Motor neuron (in vitro differentiated cells): ENCODE measurements around the gene C10orf105. TPM values are rescaled to one million over a fixed set of nuclear protein-coding genes. Genes with fewer than 3 reads are reported as not detected.

Experiments
- ATAC-seq, 8 experiments: fragments of 200-7000 bp; cut with Tn5 transposase; replicated peaks in 6 of 8; 2 replicates each; pipeline ENCODE4 v1.8.0; 2021; ENCODE audit warnings: mild to moderate bottlenecking in 8 of 8, moderate library complexity in 8 of 8
- H3K27ac ChIP-seq, 2 donors: fragments of 250-450 bp; sonication (Bioruptor Pico); 2 replicates each; pipeline ENCODE4 v1.9.0; 2021; ENCODE audit warnings: antibody characterized with exemption in 2 of 2, mild to moderate bottlenecking in 2 of 2, moderate library complexity in 1 of 2
- H3K4me1 ChIP-seq, 2 donors: fragments of 250-450 bp; sonication (Bioruptor Pico); replicated peaks in 1 of 2; 2 replicates each; pipeline ENCODE4 v1.6.1; 2021; ENCODE audit warnings: antibody characterized with exemption in 2 of 2, mild to moderate bottlenecking in 2 of 2, moderate library complexity in 1 of 2
- H3K4me3 ChIP-seq, 5 donors: fragments of 250-450 bp; sonication (Bioruptor Pico); 2 replicates each; pipeline ENCODE4 v1.9.0; 2021; ENCODE audit warnings: antibody characterized with exemption in 5 of 5, mild to moderate bottlenecking in 5 of 5, moderate library complexity in 4 of 5
- WGBS, 10 experiments: fragments of 450-650 bp; shearing (Covaris generic); methylation state at CpG; one replicate each; pipeline ENCODE4 v1.0.0; 2022; 5-methylcytosine and 5-hydroxymethylcytosine counted together
- in situ Hi-C, 9 experiments: fragments of 400-800 bp; cut with MboI; loops; one replicate each; pipeline ENCODE4 v1.15.0; 2021; ENCODE audit warnings: low sequenced_read_pairs in 9 of 9, low pct_unique_long_range_greater_than_20kb in 2 of 9; ENCODE audit not compliant: unreplicated experiment in 9 of 9
- total RNA-seq, 8 experiments: library from RNA; unstranded; fragments of 300-600 nt; gene quantifications; 2 replicates each; pipeline versions ENCODE4 v1.2.3 to v1.2.4, GENCODE V29; 2022

Gene C10orf105, protein sequence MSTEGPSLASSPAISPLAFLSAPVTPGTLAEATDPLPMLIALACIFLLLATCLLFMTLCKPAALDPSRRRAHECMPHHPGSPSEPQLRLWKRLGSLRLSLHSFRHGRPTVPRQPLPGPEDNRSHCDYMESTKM
- 10 to 100 TPM in 1 of 8 experiments, 1 to 10 TPM in 3, under 1 TPM in 4; 0.08 to 11.5 (median 1.2) TPM for total RNA-seq

DNA sequence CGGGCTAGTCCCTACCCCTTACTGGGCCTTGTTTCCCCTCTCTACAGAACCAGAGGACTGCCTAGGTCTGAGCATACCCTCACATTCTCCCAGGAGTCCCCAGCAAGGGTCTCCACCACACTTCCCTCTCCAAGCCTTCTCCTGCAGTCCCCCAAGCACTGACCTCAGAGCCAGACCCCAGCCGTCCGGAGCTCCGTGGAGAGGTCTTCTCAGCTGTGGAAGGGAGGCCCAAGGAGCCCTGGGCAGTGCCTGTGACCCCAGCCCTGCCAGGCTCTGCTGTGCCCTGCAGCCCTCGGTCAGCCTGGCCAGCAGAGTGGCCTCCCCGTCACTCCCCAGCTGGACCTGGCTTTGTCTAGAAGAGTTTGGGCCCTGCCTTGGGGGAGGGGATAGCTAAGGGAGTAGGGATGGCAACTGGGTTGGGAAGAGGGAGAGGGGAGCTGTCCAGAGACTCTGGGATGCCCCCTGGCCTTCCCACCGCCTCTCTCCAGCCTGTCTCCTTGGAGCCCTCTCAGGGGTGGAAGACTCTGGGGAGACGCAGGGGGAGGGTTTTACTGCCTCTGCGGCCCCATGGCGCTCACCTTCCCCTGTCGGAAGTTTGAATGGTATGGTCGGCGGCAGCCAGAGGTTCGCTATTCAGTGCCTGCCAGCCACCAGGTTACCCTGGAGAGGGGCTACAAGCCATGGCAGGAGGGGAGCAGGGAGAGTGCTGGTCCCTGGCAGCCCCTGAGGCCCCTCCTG lies at the start of gene C10orf105:
Gene C10orf105 (minus strand): TSS at position 315 of the 738 bp plus-strand sequence. CDS start 3,441 bp downstream, outside the sequence.
- peak in 5 of 8 experiments; percentile 90 to 93 (median 92) for ATAC-seq
- Histone ChIP-seq H3K4me3 (no peak within 1 kb of the TSS), H3K4me1 (peaks cover 14 to 21% of the 10 kb centered on the region in 2 donors), H3K27ac (peak within 1 kb of the TSS in 1 of 2 donors; percentile 47)
- in situ Hi-C loops, result loop anchor here in 7 of 9 experiments (25.0 kb wide), 2 partner anchors 332 to 407 kb away; partner anchors contain the start of genes CDH23 (in 5 of the 7) and SLC29A3 (in 4 of the 7)
- 40 to 100% (median 85%) methylated on average over 1 to 5 of the region's 14 CpGs; no CpG with 5 or more reads in 7 of the 10 experiments for WGBS, 10 experiments

DNA sequence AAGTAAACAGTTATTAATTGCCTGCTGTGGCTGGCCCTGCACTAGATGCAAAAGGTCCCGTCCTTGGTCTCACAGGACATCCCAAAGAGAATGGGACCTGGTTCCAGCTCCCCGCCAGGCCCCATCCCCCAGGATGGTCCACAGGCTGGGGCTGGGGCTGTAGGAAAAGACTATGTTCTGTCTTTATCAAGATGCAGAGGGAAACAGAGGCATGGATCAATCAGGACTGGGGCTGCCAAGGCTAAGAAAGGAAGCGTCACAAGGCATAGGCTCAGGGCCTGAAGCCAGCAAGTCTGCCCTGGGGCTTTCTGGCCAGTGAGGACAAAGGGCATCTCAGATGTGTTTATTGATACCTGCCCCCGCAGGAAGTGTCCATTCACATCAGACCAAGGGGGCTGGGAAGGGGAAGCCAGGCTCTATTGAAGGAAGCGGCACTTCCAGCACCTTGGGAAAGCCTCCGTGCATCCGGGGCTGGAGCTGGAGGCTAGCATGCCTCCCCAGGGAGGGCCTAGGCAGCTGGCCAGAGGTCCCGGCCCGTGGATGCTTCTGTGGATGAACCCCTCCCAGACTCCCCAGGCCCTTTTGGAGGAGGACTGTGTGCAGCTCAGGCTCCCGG lies 48.0 kb upstream of the C10orf105 start:
- 0 to 73% (median 55%) methylated on average over 1 to 4 of the region's 10 CpGs; no CpG with 5 or more reads in 5 of the 10 experiments for WGBS, 10 experiments
- Histone ChIP-seq H3K4me3 (no peak overlapping the region), H3K27ac (peak overlapping the region in 1 of 2 donors; percentile 4), H3K4me1 (peaks cover 8 to 14% of the 10 kb centered on the region in 2 donors)
- peak in 3 of 8 experiments; percentile 0 to 12 (median 11) for ATAC-seq
- in situ Hi-C loops, result no loop called here

DNA sequence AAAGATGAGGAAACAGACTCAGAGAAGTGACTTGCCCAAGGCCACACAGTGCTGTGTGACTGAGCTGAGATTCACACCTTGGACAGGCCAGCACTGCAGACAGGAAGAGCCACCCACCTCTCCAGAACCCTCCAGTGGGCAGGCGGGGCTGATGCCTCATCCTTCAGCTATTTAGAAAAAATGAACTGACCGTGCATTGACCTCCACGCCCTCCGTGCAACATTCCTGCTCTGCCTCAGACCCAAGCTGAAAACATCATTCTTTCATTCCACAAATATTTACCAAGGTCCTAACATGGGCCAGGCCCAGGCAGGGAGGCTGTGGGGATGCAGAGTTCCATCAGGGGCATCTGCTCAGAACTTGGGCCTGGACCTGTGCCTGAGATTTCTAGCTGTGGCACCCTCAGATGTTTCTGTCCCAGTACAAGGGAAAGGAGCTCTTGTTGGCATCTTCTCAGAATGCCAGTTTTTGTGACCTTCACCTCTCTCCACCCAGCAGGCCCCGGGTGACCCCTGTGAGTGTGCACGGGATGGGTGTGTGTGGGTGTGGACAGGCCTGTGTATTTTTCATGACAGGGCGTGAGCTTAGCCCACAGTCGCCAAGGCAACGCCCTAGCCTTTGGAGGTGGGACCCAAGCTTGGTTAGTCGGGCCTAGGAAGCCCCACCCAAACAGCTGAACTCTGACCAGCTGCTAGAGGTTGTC lies 47.3 kb upstream of the C10orf105 start:
- peak in 7 of 8 experiments; percentile 32 to 77 (median 69) for ATAC-seq
- Histone ChIP-seq H3K27ac (no peak overlapping the region), H3K4me1 (peaks cover 8 to 14% of the 10 kb centered on the region in 2 donors), H3K4me3 (no peak overlapping the region)
- in situ Hi-C loops, result no loop called here
- 0 to 84% (median 52%) methylated on average over 1 to 6 of the region's 10 CpGs; no CpG with 5 or more reads in 3 of the 10 experiments for WGBS, 10 experiments

DNA sequence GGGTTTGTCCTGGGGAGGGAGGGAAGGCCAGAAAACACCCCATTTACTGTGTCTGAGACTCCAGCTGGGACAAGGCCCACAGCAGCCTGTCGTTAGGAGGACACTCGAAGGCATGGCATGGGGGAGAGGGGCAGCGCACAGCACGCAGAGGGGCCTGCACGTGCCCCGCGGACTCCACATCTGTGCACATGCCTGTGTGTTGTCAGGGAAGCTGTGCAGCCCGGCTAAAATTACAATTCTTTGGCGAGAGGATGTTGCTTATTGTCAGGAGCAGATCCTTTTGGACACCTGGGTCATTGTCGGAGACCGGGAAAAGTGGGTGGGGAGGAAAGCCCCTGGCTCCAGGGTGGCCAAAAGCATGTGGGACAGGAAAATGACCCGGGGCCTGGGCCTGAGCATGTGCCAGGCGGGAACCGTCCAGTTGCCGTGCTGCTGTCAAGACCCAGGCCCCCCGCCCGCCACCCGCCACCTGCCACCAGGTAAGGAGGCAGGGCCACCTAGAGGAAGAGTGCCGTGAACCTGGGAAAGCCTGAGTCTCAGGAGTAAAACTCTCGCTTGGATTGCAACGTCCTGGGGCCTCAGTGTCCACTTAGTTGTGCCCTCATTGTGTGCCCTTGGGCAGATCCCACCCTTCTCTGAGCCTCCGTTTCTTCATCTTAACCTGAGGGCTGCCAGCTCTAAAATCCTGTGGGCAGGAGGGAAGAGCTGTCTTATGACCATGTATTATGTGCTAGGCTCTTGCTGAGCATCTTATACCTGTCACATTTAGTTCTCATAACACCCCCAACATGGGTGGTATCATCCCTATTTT lies 46.5 kb upstream of the C10orf105 start:
- Histone ChIP-seq H3K27ac (no peak overlapping the region), H3K4me1 (peaks cover 8 to 14% of the 10 kb centered on the region in 2 donors), H3K4me3 (no peak overlapping the region)
- in situ Hi-C loops, result no loop called here
- WGBS, 10 experiments, result 69 to 100% (median 70%) methylated on average over 1 to 11 of the region's 22 CpGs; no CpG with 5 or more reads in 6 of the 10 experiments
- no peak for ATAC-seq

DNA sequence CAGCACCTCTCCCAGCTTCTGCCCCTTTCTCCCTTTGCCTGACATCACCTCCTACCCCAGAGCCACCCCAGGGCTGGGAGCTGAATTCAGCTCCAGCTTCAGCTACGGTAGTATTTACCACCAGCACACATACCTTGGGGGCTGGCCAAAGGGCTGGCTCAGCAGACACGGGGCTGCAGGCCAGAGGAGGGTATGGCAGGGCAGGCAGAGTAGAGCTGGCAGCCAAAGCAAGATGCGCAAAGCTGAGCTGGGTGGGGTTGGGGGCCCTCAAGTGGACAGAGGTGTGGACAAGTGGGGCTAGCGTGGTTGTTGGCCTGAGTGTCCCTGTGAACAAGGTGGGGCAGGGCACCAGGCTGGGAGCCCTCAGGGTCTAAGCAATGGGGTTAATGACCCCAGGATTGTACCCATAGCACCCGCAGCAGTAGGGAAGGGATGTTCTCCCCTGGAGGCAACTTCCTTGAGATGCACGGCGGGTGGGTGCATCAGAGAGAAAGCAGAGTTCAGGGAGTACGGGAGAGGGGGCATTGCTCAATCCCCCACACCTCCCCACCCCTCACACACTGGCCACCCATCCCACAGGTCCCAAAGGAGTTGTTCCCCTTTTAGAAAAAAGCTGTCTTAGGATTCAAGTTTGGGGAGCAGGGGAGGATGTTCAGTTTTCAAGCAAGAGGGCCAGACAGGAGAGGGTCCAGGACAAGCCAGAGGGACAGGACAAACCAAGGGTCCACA lies 45.8 kb upstream of the C10orf105 start:
- 0 to 83% (median 64%) methylated on average over 1 to 3 of the region's 8 CpGs; no CpG with 5 or more reads in 7 of the 10 experiments for WGBS, 10 experiments
- Histone ChIP-seq H3K4me1 (peaks cover 8 to 14% of the 10 kb centered on the region in 2 donors), H3K4me3 (no peak overlapping the region), H3K27ac (no peak overlapping the region)
- ATAC-seq, result peak in 2 of 8 experiments; percentile 19 to 68
- in situ Hi-C loops, result no loop called here

DNA sequence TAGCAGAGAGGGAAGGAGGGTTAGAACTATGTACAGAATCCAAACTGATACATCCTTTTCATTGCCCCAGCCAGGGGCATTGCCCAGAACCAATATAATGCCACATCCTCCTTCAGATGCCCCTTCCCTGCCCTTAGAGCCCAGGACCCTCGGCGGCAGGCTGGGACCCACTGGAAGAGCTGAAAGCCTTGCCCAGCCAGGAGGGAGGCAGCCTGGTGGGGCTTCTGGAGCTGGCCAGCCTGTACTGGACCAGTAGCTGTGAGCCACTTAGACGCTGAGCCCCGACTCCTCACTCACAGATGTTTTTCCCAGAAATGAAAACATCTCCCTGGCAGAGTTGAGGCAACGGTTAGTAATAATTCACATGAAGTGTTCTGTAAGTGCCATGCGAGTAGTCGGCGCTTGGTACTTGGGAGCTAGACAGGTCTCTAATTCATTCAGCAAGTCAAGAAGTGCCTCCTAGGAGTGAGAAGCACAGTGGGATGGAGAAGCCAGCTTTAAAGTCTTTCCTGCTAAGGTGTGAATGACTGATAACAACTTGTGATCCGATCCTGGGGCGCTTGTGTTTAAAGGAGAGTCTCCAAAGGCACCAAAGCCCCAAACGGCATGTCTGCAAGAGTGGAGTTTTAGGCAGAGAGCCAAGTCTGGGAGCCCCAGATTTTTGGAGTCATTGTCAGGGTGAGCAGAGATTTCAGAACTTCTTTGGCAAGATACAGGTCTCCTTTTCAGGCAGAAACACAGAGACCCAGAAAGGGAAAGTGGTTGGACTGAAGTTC lies 44.0 kb upstream of the C10orf105 start:
- Histone ChIP-seq H3K27ac (no peak overlapping the region), H3K4me1 (peaks cover 8 to 14% of the 10 kb centered on the region in 2 donors), H3K4me3 (no peak overlapping the region)
- no peak for ATAC-seq
- 51 to 84% (median 67%) methylated on average over 1 to 7 of the region's 11 CpGs; no CpG with 5 or more reads in 5 of the 10 experiments for WGBS, 10 experiments
- in situ Hi-C loops, result no loop called here

DNA sequence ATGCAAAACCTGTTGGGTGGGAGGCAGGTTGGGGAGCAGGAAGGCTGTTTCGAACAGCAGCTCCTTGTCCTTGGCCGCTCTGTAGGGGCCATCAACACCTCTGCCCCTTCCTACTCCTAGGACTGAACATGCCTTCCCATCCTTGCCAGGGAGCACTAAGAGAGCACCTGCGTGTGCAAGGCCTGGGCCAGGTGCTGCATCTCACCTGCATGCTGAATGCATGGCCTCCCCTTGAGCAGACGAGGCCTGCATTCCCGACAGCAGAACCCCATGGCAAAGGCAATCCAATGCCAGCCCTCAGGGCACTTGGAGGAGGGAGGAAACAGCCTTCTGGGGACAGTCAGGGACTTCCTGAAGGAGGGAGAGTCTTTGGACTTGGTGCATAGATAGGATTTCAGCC lies 42.7 kb upstream of the C10orf105 start:
- Histone ChIP-seq H3K4me3 (no peak overlapping the region), H3K27ac (no peak overlapping the region), H3K4me1 (peaks cover 5 to 14% of the 10 kb centered on the region in 2 donors)
- in situ Hi-C loops, result no loop called here
- ATAC-seq, result no peak
- 63 to 100% (median 67%) methylated on average over 1 to 5 of the region's 5 CpGs; no CpG with 5 or more reads in 6 of the 10 experiments for WGBS, 10 experiments

DNA sequence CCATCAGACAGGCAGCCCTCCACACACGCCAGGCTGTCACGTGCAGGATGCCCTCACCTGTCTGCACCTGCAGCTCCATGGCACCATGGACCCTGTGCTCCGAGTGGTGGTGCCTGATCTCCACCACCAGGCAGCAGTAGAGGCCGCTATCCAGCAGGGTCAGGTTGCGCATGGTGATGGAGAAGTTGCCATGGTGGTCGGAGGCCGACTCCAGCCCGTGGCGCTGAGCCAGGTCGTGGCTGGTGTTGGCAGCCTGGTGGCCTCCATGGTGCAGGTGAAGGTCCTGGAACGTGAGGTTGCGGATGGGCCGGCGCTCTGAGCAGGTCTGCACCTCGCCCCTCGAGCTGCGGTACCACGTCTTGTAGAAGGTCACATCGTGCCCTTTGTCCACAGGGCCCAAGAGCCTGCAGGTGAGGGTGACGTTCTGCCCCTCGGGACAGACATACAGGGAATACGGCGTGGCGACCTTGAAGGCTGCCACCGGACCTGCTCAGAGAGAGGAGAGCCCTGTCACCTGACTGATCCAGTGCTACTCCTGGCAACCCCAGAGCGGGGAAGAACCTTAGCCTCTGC lies 42.0 kb upstream of the C10orf105 start:
- Histone ChIP-seq H3K4me3 (no peak overlapping the region), H3K27ac (no peak overlapping the region), H3K4me1 (peaks cover 0 to 7% of the 10 kb centered on the region in 2 donors)
- ATAC-seq, result peak in 1 of 8 experiments; percentile 17
- 80 to 100% (median 97%) methylated on average over 1 to 6 of the region's 26 CpGs; no CpG with 5 or more reads in 6 of the 10 experiments for WGBS, 10 experiments
- in situ Hi-C loops, result no loop called here

DNA sequence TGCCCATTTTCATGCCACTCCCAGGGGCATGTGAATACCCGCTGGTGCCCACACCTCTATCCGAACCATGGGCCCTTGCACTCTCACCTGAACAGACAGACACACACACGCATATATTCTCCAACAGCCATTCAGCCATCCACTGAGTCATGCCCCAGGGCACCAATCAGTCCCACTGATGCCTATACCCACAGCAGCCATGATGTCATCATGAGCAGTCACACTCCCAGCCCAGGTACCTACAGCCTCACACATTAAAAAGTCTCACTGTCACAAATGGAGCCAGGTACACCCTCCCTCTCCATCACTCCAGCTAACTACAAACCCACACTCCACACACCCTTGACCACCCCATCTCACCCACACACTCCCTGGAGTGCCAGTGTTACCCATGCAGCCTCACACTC lies 41.5 kb upstream of the C10orf105 start:
- in situ Hi-C loops, result no loop called here
- Histone ChIP-seq H3K27ac (no peak overlapping the region), H3K4me1 (peaks cover 2 to 8% of the 10 kb centered on the region in 2 donors), H3K4me3 (no peak overlapping the region)
- ATAC-seq, result no peak
- WGBS, 10 experiments, result 80 to 100% (median 88%) methylated on average over 1 to 2 of the region's 3 CpGs; no CpG with 5 or more reads in 6 of the 10 experiments

DNA sequence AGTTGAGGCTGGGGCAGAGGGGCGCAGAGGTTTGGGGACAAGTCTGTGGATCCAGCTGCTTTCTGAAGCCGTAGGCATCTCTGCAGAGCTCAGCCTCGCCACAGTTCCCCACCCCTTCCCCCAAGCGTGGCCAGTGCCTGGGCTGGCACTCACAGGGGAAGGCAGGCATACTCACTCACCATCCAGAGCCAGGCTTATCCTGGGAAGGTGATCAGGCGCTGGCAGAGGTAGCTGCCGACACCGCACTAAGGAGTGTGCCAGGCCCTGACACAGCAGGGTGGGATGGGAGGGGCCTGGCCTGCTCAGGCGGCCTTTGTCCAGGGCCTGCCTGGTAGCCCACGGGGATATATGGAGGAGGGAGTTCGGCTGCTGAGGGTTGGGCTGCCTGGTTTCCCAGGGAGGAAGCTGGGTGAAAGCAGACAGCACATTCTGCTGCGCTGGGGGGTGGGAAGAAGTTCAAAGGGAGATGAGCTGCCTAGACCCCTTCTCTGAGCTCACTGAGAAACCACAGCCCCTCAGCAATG lies 37.9 kb upstream of the C10orf105 start:
- peak in 7 of 8 experiments; percentile 27 to 70 (median 53) for ATAC-seq
- Histone ChIP-seq H3K4me1 (peaks cover 4 to 14% of the 10 kb centered on the region in 2 donors), H3K27ac (no peak overlapping the region), H3K4me3 (no peak overlapping the region)
- in situ Hi-C loops, result no loop called here
- WGBS, 10 experiments, result 36 to 80% (median 43%) methylated on average over 1 to 3 of the region's 11 CpGs; no CpG with 5 or more reads in 6 of the 10 experiments
